Testis (tissue), 2 donors: ENCODE data around the gene FLT4.

ENCODE experiments used
- CTCF ChIP-seq, 3 experiments: fragments of 450-650 bp in 2 of 3; fragments of 200-600 bp in 1 of 3; sonication (generic) in 1 of 3; IDR thresholded peaks; one replicate each; pipeline ENCODE4 v1.5.1; 2016 to 2019; ENCODE audit warnings: antibody characterized with exemption in 3 of 3, mild to moderate bottlenecking in 2 of 3, moderate library complexity in 1 of 3
- POLR2A ChIP-seq: fragments of 450-650 bp; IDR thresholded peaks from one replicate; pipeline ENCODE4 v1.6.1; 2017; ENCODE audit warnings: antibody characterized with exemption, mild to moderate bottlenecking, moderate library complexity

- TF ChIP-seq CTCF (IDR thresholded peaks at IDR 0.05) (no peak), POLR2A (no peak)
Observed at GRCh38 chr5:180568914-180569313, 80.5 kb downstream of the FLT4 start.
